HepG2 (cell line): Measurements from ENCODE around the gene NISCH. TPM values are rescaled to one million over a fixed set of nuclear protein-coding genes. Genes with fewer than 3 reads are reported as not detected.

ENCODE experiments used
- ATAC-seq: fragments of 200-7000 bp; cut with Tn5 transposase; 3 replicates; pipeline ENCODE4 v1.9.1; 2020; ENCODE audit warnings: mild to moderate bottlenecking, moderate library complexity
- BruUV-seq: library from RNA; stranded (reverse); fragments of 400-500 nt; replicated peaks from 2 replicates; lab custom pipeline; 2021; lab: Mats Ljungman, UMichigan
- CTCF ChIA-PET: fragments of 300-600 bp; formaldehyde crosslinking; extraction: SDS; loops from one replicate; lab custom pipeline; 2021; ENCODE audit warnings: low total read pairs, inconsistent platforms, low intra/inter-chr PET ratio; lab: Yijun Ruan, JAX
- POLR2A ChIA-PET: fragments of 350-600 bp; sonication (Branson Sonifier 250); formaldehyde crosslinking; loops from one replicate; lab custom pipeline; 2020; ENCODE audit warnings: antibody characterized with exemption, inconsistent platforms; lab: Yijun Ruan, JAX
- DNase-seq: peaks from one replicate; pipeline ENCODE4 v3.0.0-alpha.2; 2015; ENCODE audit warnings: low spot score
- FAIRE-seq: peaks from 3 replicates; lab custom pipeline; 2011; peaks lifted over from hg19 to GRCh38; lab: Jason Lieb, UNC
- H2AFZ ChIP-seq: one replicate; pipeline ENCODE4 v1.6.1; 2011; ENCODE audit warnings: low read length, inconsistent platforms
- H3K27ac ChIP-seq: fragments of 300-600 bp; 3 replicates; pipeline ENCODE4 v1.8.0; 2011; ENCODE audit warnings: mixed run types, mild to moderate bottlenecking, mixed read lengths, low read length, inconsistent platforms; ENCODE audit not compliant: insufficient read depth; ENCODE audit errors: extremely low read length
- H3K27me3 ChIP-seq, 2 experiments: fragments of 200-600 bp in 1 of 2; 2 replicates in 1 of 2; 3 replicates in 1 of 2; pipeline versions ENCODE4 v1.6.0 to v1.8.0; 2011; ENCODE audit warnings: low read length in 2 of 2, mild to moderate bottlenecking in 2 of 2, moderate library complexity in 2 of 2, inconsistent platforms in 1 of 2; ENCODE audit not compliant: insufficient read depth in 2 of 2, control insufficient read depth in 1 of 2
- H3K36me3 ChIP-seq, 2 experiments: fragments of 200-600 bp in 1 of 2; replicated peaks in 1 of 2; 2 replicates in 1 of 2; 3 replicates in 1 of 2; pipeline versions ENCODE4 v1.5.1 to v1.8.0; 2011; ENCODE audit warnings: low read length in 2 of 2, inconsistent platforms in 1 of 2; ENCODE audit not compliant: insufficient read depth in 2 of 2, control insufficient read depth in 1 of 2
- H3K4me1 ChIP-seq: 2 replicates; pipeline ENCODE4 v1.5.1; 2012; ENCODE audit warnings: low read length, inconsistent platforms; ENCODE audit not compliant: insufficient read depth
- H3K4me2 ChIP-seq: 2 replicates; pipeline ENCODE4 v1.6.0; 2011; ENCODE audit warnings: low read depth, low read length, inconsistent platforms
- H3K4me3 ChIP-seq, 3 experiments: fragments of 200-600 bp in 1 of 3; sonication (generic), shearing (Covaris generic) in 1 of 3; replicated peaks in 1 of 3; 2 replicates each; pipeline ENCODE4 v1.5.1; 2011 to 2016; ENCODE audit warnings: low read length in 3 of 3, inconsistent platforms in 2 of 3, low read depth in 2 of 3, mild to moderate bottlenecking in 2 of 3, control low read depth in 1 of 3, mixed read lengths in 1 of 3; ENCODE audit not compliant: insufficient read depth in 1 of 3
- H3K79me2 ChIP-seq: one replicate; pipeline ENCODE4 v1.6.1; 2011; ENCODE audit warnings: low read length, inconsistent platforms; ENCODE audit not compliant: insufficient read depth
- H3K9ac ChIP-seq: 2 replicates; pipeline ENCODE4 v1.6.0; 2011; ENCODE audit warnings: mild to moderate bottlenecking, low read depth, low read length, inconsistent platforms; ENCODE audit not compliant: insufficient read depth
- H3K9me3 ChIP-seq: 2 replicates; pipeline ENCODE4 v1.5.1; 2012; ENCODE audit warnings: mild to moderate bottlenecking, low read length
- H4K20me1 ChIP-seq: 2 replicates; pipeline ENCODE4 v1.6.0; 2011; ENCODE audit warnings: inconsistent platforms, mild to moderate bottlenecking, low read length, moderate library complexity; ENCODE audit not compliant: insufficient read depth
- ATAD3A ChIP-seq: sonication (generic); formaldehyde crosslinking; IDR thresholded peaks from 2 replicates; pipeline ENCODE4 v1.4.0; 2020; ENCODE audit warnings: missing genetic modification reagents
- CHCHD3 ChIP-seq: sonication (generic); formaldehyde crosslinking; IDR thresholded peaks from 2 replicates; pipeline ENCODE4 v1.8.0; 2022; ENCODE audit warnings: mild to moderate bottlenecking, missing genetic modification reagents, moderate library complexity
- ETV6 ChIP-seq: sonication (generic); formaldehyde crosslinking; conservative IDR thresholded peaks from 2 replicates; pipeline ENCODE4 v1.4.0; 2020; ENCODE audit warnings: missing genetic modification reagents
- POLR2AphosphoS2 ChIP-seq: IDR thresholded peaks from 2 replicates; pipeline ENCODE4 v1.6.1; 2011; ENCODE audit warnings: low read depth, low read length, improper control_type of control experiment
- SIN3B ChIP-seq: fragments of 150-350 bp; IDR thresholded peaks from 2 replicates; pipeline ENCODE4 v1.6.1; 2014; ENCODE audit warnings: low read length
- WGBS: methylation state at CpG from one replicate; pipeline ENCODE4 v1.1.6; 2017; ENCODE audit warnings: low lambda C conversion rate; 5-methylcytosine and 5-hydroxymethylcytosine counted together
- in situ Hi-C: cut with HindIII; loops from 2 replicates; pipeline ENCODE4 v1.10.0; 2017; ENCODE audit warnings: low pct_unique_long_range_greater_than_20kb; ENCODE audit not compliant: extremely low pct_ligation_motif_present
- intact Hi-C: fragments of 100-400 bp; cut with micrococcal nuclease; formaldehyde crosslinking; loops from one replicate; pipeline ENCODE4 v1.10.0; 2022; ENCODE audit not compliant: unreplicated experiment
- polyA plus RNA-seq, 8 experiments: library from polyadenylated mRNA; depleted of rRNA in 3 of 8; stranded (reverse) in 7 of 8; unstranded in 1 of 8; fragments of >200 nt; fragmentation: Illumina TruSeq in 4 of 8; extraction: Trizol in 4 of 8; gene quantifications; 2 replicates each; pipeline versions ENCODE4 v1.2.1 to v1.2.3, GENCODE V29; 2011 to 2016; ENCODE audit warnings: low read depth in 4 of 8, missing spikeins in 1 of 8, mixed read lengths in 1 of 8; ENCODE audit not compliant: insufficient read depth in 1 of 8
- total RNA-seq, 5 experiments: library from RNA; depleted of rRNA; stranded (reverse); fragments of >200 nt; fragmentation: Illumina TruSeq; extraction: Trizol; gene quantifications; 2 replicates each; pipeline ENCODE4 v1.2.3, GENCODE V29; 2016; ENCODE audit warnings: low read depth in 1 of 5
- TF ChIP-seq, protein P1 (sequence below): sonication (generic); formaldehyde crosslinking; IDR thresholded peaks from 2 replicates; pipeline ENCODE4 v1.4.0; 2020; ENCODE audit warnings: missing genetic modification reagents
- TF ChIP-seq, protein P2 (sequence below): sonication (generic); formaldehyde crosslinking; IDR thresholded peaks from 2 replicates; pipeline ENCODE4 v1.8.1; 2023; ENCODE audit warnings: mild to moderate bottlenecking, inconsistent platforms, moderate library complexity, missing genetic modification reagents, borderline replicate concordance
- TF ChIP-seq, protein P3 (sequence below), 2 experiments: sonication (generic) in 1 of 2; formaldehyde crosslinking in 1 of 2; IDR thresholded peaks; 2 replicates each; pipeline versions ENCODE4 v1.4.0 to v1.6.1; 2018 to 2020; ENCODE audit warnings: missing genetic modification reagents in 2 of 2, borderline replicate concordance in 1 of 2, low read depth in 1 of 2, mild to moderate bottlenecking in 1 of 2, missing biosample characterization in 1 of 2
- TF ChIP-seq, protein P4 (sequence below): sonication (generic); formaldehyde crosslinking; IDR thresholded peaks from 2 replicates; pipeline ENCODE4 v1.4.0; 2020; ENCODE audit warnings: missing genetic modification reagents

The NISCH gene
- total and polyA plus RNA-seq, 2 of the 13 experiments (the other 11 are each of a cell fraction or from before 2014, with no cell fraction given) = 27.0 to 47.6 TPM

DNA sequence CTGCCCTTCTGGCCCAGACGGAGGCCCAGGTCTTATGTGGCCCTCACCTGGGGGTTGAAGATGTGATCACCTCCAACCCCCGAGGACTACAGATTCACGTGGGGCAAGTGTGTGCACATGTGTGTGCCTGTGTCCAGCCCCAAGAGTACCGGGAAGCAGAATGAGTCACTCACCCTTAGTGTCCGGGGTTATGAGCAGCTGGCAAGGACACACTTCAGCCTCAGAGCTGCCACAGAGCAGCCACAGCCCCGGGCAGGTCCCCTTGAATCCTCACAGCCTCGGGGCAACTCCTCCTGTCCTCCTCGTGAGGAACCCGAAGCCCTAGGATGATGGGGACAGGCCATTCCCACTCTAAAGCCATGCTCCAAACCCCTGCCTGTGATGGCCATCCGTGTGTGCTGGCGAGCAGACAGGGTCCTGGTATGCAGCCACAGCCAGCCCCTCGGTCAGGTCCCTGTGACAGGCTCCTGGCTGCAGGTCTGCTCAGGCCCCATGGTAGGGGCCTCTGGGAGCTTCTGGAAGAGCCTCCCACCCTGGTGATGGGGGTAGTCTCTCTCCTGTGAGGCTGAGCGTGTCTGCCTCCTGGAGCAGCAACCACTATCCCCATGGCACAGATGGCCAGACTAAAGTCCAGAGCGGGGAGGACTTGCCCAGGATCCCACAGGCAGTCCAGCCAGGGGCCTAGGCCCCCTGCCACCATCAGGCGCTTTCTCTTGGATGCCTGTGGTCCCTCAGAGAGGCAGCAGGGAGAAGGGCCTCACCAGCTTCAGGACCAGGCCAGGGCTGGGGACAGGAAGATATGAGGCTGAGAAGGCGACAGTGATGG, 40.6 kb downstream of the NISCH start (continued):
- TF ChIP-seq, protein P1, sequence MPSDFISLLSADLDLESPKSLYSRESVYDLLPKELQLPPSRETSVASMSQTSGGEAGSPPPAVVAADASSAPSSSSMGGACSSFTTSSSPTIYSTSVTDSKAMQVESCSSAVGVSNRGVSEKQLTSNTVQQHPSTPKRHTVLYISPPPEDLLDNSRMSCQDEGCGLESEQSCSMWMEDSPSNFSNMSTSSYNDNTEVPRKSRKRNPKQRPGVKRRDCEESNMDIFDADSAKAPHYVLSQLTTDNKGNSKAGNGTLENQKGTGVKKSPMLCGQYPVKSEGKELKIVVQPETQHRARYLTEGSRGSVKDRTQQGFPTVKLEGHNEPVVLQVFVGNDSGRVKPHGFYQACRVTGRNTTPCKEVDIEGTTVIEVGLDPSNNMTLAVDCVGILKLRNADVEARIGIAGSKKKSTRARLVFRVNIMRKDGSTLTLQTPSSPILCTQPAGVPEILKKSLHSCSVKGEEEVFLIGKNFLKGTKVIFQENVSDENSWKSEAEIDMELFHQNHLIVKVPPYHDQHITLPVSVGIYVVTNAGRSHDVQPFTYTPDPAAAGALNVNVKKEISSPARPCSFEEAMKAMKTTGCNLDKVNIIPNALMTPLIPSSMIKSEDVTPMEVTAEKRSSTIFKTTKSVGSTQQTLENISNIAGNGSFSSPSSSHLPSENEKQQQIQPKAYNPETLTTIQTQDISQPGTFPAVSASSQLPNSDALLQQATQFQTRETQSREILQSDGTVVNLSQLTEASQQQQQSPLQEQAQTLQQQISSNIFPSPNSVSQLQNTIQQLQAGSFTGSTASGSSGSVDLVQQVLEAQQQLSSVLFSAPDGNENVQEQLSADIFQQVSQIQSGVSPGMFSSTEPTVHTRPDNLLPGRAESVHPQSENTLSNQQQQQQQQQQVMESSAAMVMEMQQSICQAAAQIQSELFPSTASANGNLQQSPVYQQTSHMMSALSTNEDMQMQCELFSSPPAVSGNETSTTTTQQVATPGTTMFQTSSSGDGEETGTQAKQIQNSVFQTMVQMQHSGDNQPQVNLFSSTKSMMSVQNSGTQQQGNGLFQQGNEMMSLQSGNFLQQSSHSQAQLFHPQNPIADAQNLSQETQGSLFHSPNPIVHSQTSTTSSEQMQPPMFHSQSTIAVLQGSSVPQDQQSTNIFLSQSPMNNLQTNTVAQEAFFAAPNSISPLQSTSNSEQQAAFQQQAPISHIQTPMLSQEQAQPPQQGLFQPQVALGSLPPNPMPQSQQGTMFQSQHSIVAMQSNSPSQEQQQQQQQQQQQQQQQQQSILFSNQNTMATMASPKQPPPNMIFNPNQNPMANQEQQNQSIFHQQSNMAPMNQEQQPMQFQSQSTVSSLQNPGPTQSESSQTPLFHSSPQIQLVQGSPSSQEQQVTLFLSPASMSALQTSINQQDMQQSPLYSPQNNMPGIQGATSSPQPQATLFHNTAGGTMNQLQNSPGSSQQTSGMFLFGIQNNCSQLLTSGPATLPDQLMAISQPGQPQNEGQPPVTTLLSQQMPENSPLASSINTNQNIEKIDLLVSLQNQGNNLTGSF (CRISPR knock-in tag) = no peak
- TF ChIP-seq, all 625 proteins: peak for 35

DNA sequence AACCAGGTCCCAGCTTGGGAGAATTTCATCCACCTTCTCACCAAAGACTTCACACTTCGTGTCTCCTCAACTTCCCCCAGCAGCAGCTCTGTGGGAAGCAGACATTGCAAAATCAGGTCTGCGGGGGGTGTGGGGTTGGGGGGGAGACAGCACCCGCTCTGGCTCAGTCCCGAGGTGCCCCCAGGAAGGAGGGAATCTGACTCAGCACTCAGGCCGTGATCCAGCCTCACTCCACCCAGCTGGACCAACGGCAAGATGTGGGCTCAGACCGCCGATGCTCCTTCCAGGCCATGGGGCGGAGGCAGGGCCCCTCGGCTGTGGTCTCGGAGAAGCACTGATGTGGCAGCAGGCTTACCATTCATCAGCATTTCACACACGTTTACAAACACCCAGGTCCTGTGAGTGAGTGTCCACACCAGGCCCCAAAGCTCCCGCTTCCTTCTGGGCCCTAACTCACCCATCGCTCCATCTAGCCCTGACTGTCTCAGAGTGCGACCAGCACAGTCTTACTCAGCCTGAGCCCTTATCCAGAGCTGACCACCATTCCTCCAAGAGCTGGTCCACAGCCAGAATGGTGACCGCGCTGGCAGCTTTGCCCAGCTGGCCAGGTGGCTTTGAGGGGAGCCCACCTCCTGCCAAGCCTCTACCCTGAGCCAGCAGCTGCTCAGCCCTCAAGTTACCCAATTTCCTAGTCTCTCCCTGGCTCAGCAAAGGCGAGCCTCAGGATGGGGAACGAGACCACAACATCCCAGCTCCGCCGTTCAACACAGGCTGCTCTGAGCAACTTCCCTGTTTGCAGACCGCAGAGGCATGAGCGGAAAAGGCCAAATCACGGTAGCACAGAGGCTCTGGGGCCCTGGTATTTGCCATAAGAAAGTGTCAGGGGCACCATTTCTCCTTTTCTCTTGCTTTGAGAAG, 43.0 kb downstream of the NISCH start:
- no peak for FAIRE-seq
- no peak for ATAC-seq
- H3K4me1 ChIP-seq = peaks cover 23% of the 10 kb centered on the region
- 48% methylated on average over 9 of the region's 24 CpGs for WGBS
- H3K36me3 ChIP-seq = no peaks in the 10 kb centered on the region
- H2AFZ ChIP-seq = no peak overlapping the region
- intact Hi-C loops (no loop called here), in situ Hi-C loops (no loop called here)
- H3K79me2 ChIP-seq = no peaks in the 10 kb centered on the region
- no peak overlapping the region for H3K4me3 ChIP-seq
- peaks cover 11 to 50% of the 10 kb centered on the region in 2 experiments; a peak in 4 of 5 replicates for H3K27me3 ChIP-seq
- POLR2A ChIA-PET = interaction anchor here (1.2 kb wide), 1 partner anchor 9 kb away, joined by 3 read pairs; no protein-coding TSS in a partner anchor
- H3K9me3 ChIP-seq = no peaks in the 10 kb centered on the region
- no peak overlapping the region for H3K27ac ChIP-seq
- no TSS peak for BruUV-seq
- no peaks in the 10 kb centered on the region for H4K20me1 ChIP-seq
- CTCF ChIA-PET = no interaction called here
- H3K4me2 ChIP-seq = no peak overlapping the region
- H3K9ac ChIP-seq = no peak overlapping the region
- DNase-seq = no peak
- TF ChIP-seq, protein P2, sequence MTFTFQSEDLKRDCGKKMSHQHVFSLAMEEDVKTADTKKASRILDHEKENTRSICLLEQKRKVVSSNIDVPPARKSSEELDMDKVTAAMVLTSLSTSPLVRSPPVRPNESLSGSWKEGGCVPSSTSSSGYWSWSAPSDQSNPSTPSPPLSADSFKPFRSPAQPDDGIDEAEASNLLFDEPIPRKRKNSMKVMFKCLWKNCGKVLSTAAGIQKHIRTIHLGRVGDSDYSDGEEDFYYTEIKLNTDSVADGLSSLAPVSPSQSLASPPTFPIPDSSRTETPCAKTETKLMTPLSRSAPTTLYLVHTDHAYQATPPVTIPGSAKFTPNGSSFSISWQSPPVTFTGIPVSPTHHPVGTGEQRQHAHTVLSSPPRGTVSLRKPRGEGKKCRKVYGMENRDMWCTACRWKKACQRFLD = no peak
- TF ChIP-seq POLR2AphosphoS2 = no peak
- no peak for TF ChIP-seq CHCHD3 (CRISPR knock-in tag)
- TF ChIP-seq, protein P3, sequence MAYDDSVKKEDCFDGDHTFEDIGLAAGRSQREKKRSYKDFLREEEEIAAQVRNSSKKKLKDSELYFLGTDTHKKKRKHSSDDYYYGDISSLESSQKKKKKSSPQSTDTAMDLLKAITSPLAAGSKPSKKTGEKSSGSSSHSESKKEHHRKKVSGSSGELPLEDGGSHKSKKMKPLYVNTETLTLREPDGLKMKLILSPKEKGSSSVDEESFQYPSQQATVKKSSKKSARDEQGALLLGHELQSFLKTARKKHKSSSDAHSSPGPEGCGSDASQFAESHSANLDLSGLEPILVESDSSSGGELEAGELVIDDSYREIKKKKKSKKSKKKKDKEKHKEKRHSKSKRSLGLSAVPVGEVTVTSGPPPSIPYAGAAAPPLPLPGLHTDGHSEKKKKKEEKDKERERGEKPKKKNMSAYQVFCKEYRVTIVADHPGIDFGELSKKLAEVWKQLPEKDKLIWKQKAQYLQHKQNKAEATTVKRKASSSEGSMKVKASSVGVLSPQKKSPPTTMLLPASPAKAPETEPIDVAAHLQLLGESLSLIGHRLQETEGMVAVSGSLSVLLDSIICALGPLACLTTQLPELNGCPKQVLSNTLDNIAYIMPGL (CRISPR knock-in tag; IDR thresholded peaks at IDR 0.05; ENCODE audit: borderline replicate concordance in 1 of 2, low read depth in 1 of 2) = no peak
- no peak for TF ChIP-seq SIN3B
- TF ChIP-seq ATAD3A (CRISPR knock-in tag) = no peak
- TF ChIP-seq, protein P4, sequence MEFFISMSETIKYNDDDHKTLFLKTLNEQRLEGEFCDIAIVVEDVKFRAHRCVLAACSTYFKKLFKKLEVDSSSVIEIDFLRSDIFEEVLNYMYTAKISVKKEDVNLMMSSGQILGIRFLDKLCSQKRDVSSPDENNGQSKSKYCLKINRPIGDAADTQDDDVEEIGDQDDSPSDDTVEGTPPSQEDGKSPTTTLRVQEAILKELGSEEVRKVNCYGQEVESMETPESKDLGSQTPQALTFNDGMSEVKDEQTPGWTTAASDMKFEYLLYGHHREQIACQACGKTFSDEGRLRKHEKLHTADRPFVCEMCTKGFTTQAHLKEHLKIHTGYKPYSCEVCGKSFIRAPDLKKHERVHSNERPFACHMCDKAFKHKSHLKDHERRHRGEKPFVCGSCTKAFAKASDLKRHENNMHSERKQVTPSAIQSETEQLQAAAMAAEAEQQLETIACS (CRISPR knock-in tag) = no peak
- no peak for TF ChIP-seq ETV6 (CRISPR knock-in tag)
